Ovary (tissue), 3 donors: ENCODE data around the gene SFSWAP.

Experiments
- CTCF ChIP-seq, 3 donors: fragments of 450-650 bp in 2 of 3; fragments of 200-600 bp in 1 of 3; IDR thresholded peaks; one replicate each; pipeline versions ENCODE4 v1.5.1 to v1.8.0; 2016 to 2022; ENCODE audit warnings: antibody characterized with exemption in 3 of 3, mild to moderate bottlenecking in 1 of 3
- POLR2A ChIP-seq: fragments of 450-650 bp; IDR thresholded peaks from one replicate; pipeline ENCODE4 v1.6.1; 2017; ENCODE audit warnings: antibody characterized with exemption, mild to moderate bottlenecking, moderate library complexity
- donor health status: DM: no; HTN: no; CAD: no.

DNA sequence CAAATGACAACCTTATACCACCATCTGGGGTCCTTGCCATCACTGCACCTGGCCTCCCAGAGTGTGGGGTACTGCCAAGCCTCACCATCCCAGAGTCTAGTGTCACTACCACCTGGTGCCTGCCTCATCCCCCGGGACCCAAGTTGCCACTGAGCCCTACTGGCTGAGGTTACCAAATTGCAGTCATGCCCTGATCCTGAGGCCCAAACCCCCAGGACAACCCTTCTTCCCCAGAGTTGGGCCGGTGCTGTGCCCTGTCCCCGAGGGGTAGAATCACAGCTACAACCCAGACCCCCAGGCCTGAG, 8.4 kb upstream of the SFSWAP start:
- TF ChIP-seq POLR2A: no peak
- no peak for TF ChIP-seq CTCF (IDR thresholded peaks at IDR 0.05)
